Left ventricle myocardium superior (tissue), 1 donor: ENCODE results near the gene OR52I2. TPM values are rescaled to one million over a fixed set of nuclear protein-coding genes. Genes with fewer than 3 reads are reported as not detected.

Experiments used
- ATAC-seq: fragments of 200-7000 bp; cut with Tn5 transposase; one replicate; pipeline ENCODE4 v1.9.1; 2020; ENCODE audit warnings: mild to moderate bottlenecking, moderate library complexity
- DNase-seq: peaks from one replicate; pipeline ENCODE4 v3.0.0-alpha.2; 2020
- intact Hi-C: fragments of 100-400 bp; cut with micrococcal nuclease; formaldehyde crosslinking; loops from one replicate; pipeline ENCODE4 v1.11.0; 2022
- total RNA-seq: library from RNA; stranded (reverse); fragmentation: NEBNext Ultra II Directional; extraction: Animal tissue kit (Norgen Biotek cat#: 25700); gene quantifications from one replicate; pipeline ENCODE4 v1.2.1, GENCODE V29; 2021
- donor health status: DM: no; HTN: yes; CAD: no; lungs with severe emphysema.

Gene OR52I2
- total RNA-seq, 1 donor from 2014 or later = not detected

GRCh38 chr11:4606231-4607015 lies 24.9 kb downstream of the OR52I2 start:
- ATAC-seq (no peak), DNase-seq (no peak)
- intact Hi-C loops = no loop called here

- intact Hi-C loops = no loop called here
- DNase-seq = no peak
- no peak for ATAC-seq
These were observed 25.6 kb downstream of the OR52I2 start for GRCh38 chr11:4607096-4607495.

GRCh38 chr11:4607781-4608666 lies 26.5 kb downstream of the OR52I2 start, which contains the start of gene TRIM68:
Gene TRIM68, minus strand, starts transcription at chr11:4608231. Its CDS starts 2,727 bp downstream, at chr11:4605504.
- peak; percentile 100 for ATAC-seq
- DNase-seq = peak; percentile 99
- intact Hi-C loops = no loop called here

- intact Hi-C loops = no loop called here
- DNase-seq (no peak), ATAC-seq (no peak)
These were observed 28.9 kb downstream of the OR52I2 start for GRCh38 chr11:4610258-4610935.

- ATAC-seq (no peak), DNase-seq (no peak)
- intact Hi-C loops = no loop called here
These were observed 30.4 kb downstream of the OR52I2 start for GRCh38 chr11:4611986-4612385.

GRCh38 chr11:4615856-4616444 lies 34.4 kb downstream of the OR52I2 start:
- intact Hi-C loops = no loop called here
- no peak for DNase-seq
- no peak for ATAC-seq

- DNase-seq = no peak
- no peak for ATAC-seq
- intact Hi-C loops = no loop called here
These were observed 38.0 kb downstream of the OR52I2 start for GRCh38 chr11:4619514-4619913.

GRCh38 chr11:4626207-4627099 lies 44.9 kb downstream of the OR52I2 start:
- DNase-seq (no peak), ATAC-seq (peak; percentile 68)
- intact Hi-C loops = no loop called here

GRCh38 chr11:4636136-4636535 lies 54.6 kb downstream of the OR52I2 start:
- ATAC-seq (no peak), DNase-seq (no peak)
- intact Hi-C loops = loop anchor here (2.0 to 5.0 kb wide), 2 partner anchors 191 to 366 kb away; no protein-coding TSS in a partner anchor

- intact Hi-C loops = loop anchor here (2.0 to 5.0 kb wide), 2 partner anchors 190 to 365 kb away; no protein-coding TSS in a partner anchor
- DNase-seq (peak; percentile 76), ATAC-seq (peak; percentile 98)
These were observed 55.6 kb downstream of the OR52I2 start, which contains the start of gene OR51D1 for GRCh38 chr11:4636962-4637661. Gene OR51D1, plus strand, starts transcription at chr11:4637477. Its CDS starts 2,314 bp downstream, at chr11:4639791.

GRCh38 chr11:4637662-4638047 lies 56.1 kb downstream of the OR52I2 start:
- no peak for DNase-seq
- intact Hi-C loops = loop anchor here (2.0 to 5.0 kb wide), 2 partner anchors 189 to 365 kb away; no protein-coding TSS in a partner anchor
- ATAC-seq = no peak

GRCh38 chr11:4639931-4640330 lies 58.4 kb downstream of the OR52I2 start:
- intact Hi-C loops = loop anchor here (5.0 kb wide), 1 partner anchor 362 kb away; no protein-coding TSS in a partner anchor
- ATAC-seq (no peak), DNase-seq (no peak)

GRCh38 chr11:4641501-4641900 lies 60.0 kb downstream of the OR52I2 start:
- DNase-seq (no peak), ATAC-seq (no peak)
- intact Hi-C loops = no loop called here

- DNase-seq (no peak), ATAC-seq (no peak)
- intact Hi-C loops = no loop called here
These were observed 60.5 kb downstream of the OR52I2 start for GRCh38 chr11:4642043-4642442.
